Effector memory CD4-positive, alpha-beta T cell (primary cell): ENCODE results near the gene ELK3.

ENCODE experiments used
- DNase-seq, 3 donors: peaks; one replicate each; pipeline ENCODE4 v3.0.0-alpha.2; 2020
- H3K27ac ChIP-seq: 2 replicates; pipeline ENCODE4 v1.7.0; 2013; ENCODE audit warnings: mild to moderate bottlenecking, low read length, moderate library complexity; ENCODE audit not compliant: insufficient read depth, poor library complexity, severe bottlenecking
- H3K27me3 ChIP-seq: replicated peaks from 2 replicates; pipeline ENCODE4 v1.7.0; 2013; ENCODE audit warnings: mild to moderate bottlenecking, low read length; ENCODE audit not compliant: insufficient read depth, control insufficient read depth, poor library complexity, severe bottlenecking
- H3K36me3 ChIP-seq: 2 replicates; pipeline ENCODE4 v1.7.0; 2013; ENCODE audit warnings: mild to moderate bottlenecking, low read length, moderate library complexity; ENCODE audit not compliant: control insufficient read depth, insufficient read depth
- H3K4me1 ChIP-seq: 2 replicates; pipeline ENCODE4 v1.7.0; 2013; ENCODE audit warnings: low read length, mild to moderate bottlenecking; ENCODE audit not compliant: control insufficient read depth, insufficient read depth, poor library complexity, severe bottlenecking
- H3K4me3 ChIP-seq: 2 replicates; pipeline ENCODE4 v1.7.0; 2013; ENCODE audit warnings: low read length, low read depth, mild to moderate bottlenecking; ENCODE audit not compliant: insufficient read depth, poor library complexity, severe bottlenecking
- H3K9me3 ChIP-seq: 2 replicates; pipeline ENCODE4 v1.7.0; 2013; ENCODE audit warnings: mild to moderate bottlenecking, low read length, moderate library complexity; ENCODE audit not compliant: control insufficient read depth

The ELK3 gene

GRCh38 chr12:96208801-96209549 lies 14.8 kb downstream of the ELK3 start:
- DNase-seq: no peak
- peak overlapping the region; percentile 47 for H3K27ac ChIP-seq
- no peaks in the 10 kb centered on the region for H3K27me3 ChIP-seq
- no peaks in the 10 kb centered on the region for H3K36me3 ChIP-seq
- peak overlapping the region; percentile 3 for H3K4me3 ChIP-seq
- H3K9me3 ChIP-seq: no peaks in the 10 kb centered on the region
- peaks cover 89% of the 10 kb centered on the region for H3K4me1 ChIP-seq

- H3K27me3 ChIP-seq: no peaks in the 10 kb centered on the region
- peaks cover 87% of the 10 kb centered on the region for H3K4me1 ChIP-seq
- H3K36me3 ChIP-seq: no peaks in the 10 kb centered on the region
- peak in 1 of 3 donors; percentile 19 for DNase-seq
- H3K9me3 ChIP-seq: no peaks in the 10 kb centered on the region
- peak overlapping the region; percentile 33 for H3K4me3 ChIP-seq
- peak overlapping the region; percentile 64 for H3K27ac ChIP-seq
Observed at GRCh38 chr12:96210376-96211055, 16.3 kb downstream of the ELK3 start.

GRCh38 chr12:96211988-96212387 lies 17.8 kb downstream of the ELK3 start:
- peak overlapping the region; percentile 2 for H3K4me3 ChIP-seq
- H3K36me3 ChIP-seq: no peaks in the 10 kb centered on the region
- no peak for DNase-seq
- H3K27ac ChIP-seq: peak overlapping the region; percentile 64
- no peaks in the 10 kb centered on the region for H3K27me3 ChIP-seq
- peaks cover 75% of the 10 kb centered on the region for H3K4me1 ChIP-seq
- H3K9me3 ChIP-seq: no peaks in the 10 kb centered on the region

GRCh38 chr12:96212456-96213375 lies 18.5 kb downstream of the ELK3 start:
- Histone ChIP-seq H3K27ac (peak overlapping the region; percentile 64), H3K4me3 (peak overlapping the region; percentile 2), H3K27me3 (no peaks in the 10 kb centered on the region), H3K36me3 (no peaks in the 10 kb centered on the region), H3K9me3 (no peaks in the 10 kb centered on the region), H3K4me1 (peaks cover 69% of the 10 kb centered on the region)
- DNase-seq: no peak

- H3K9me3 ChIP-seq: no peaks in the 10 kb centered on the region
- no peaks in the 10 kb centered on the region for H3K27me3 ChIP-seq
- H3K4me3 ChIP-seq: no peak overlapping the region
- no peak for DNase-seq
- peaks cover 57% of the 10 kb centered on the region for H3K4me1 ChIP-seq
- H3K27ac ChIP-seq: peak overlapping the region; percentile 50
- peaks cover 4% of the 10 kb centered on the region for H3K36me3 ChIP-seq
Observed at GRCh38 chr12:96213869-96214268, 19.7 kb downstream of the ELK3 start.

- H3K4me3 ChIP-seq: no peak overlapping the region
- H3K27me3 ChIP-seq: no peaks in the 10 kb centered on the region
- DNase-seq: no peak
- peaks cover 5% of the 10 kb centered on the region for H3K36me3 ChIP-seq
- no peak overlapping the region for H3K27ac ChIP-seq
- no peaks in the 10 kb centered on the region for H3K9me3 ChIP-seq
- H3K4me1 ChIP-seq: peaks cover 38% of the 10 kb centered on the region
Observed at GRCh38 chr12:96215919-96216273, 21.7 kb downstream of the ELK3 start.

- H3K4me3 ChIP-seq: no peak overlapping the region
- H3K27ac ChIP-seq: no peak overlapping the region
Observed at GRCh38 chr12:96218989-96219678, 25.0 kb downstream of the ELK3 start.

GRCh38 chr12:96219700-96220206 lies 25.6 kb downstream of the ELK3 start:
- Histone ChIP-seq H3K27me3 (no peaks in the 10 kb centered on the region), H3K27ac (no peak overlapping the region), H3K4me3 (no peak overlapping the region), H3K36me3 (peaks cover 16% of the 10 kb centered on the region), H3K9me3 (no peaks in the 10 kb centered on the region), H3K4me1 (peaks cover 9% of the 10 kb centered on the region)
- no peak for DNase-seq

More at GRCh38 chr12:96218989-96219678, 25.0 kb downstream of the ELK3 start:
- no peak for DNase-seq
- H3K4me1 ChIP-seq: peaks cover 13% of the 10 kb centered on the region
- H3K36me3 ChIP-seq: peaks cover 13% of the 10 kb centered on the region
- no peaks in the 10 kb centered on the region for H3K27me3 ChIP-seq
- no peaks in the 10 kb centered on the region for H3K9me3 ChIP-seq

GRCh38 chr12:96220902-96221301 lies 26.7 kb downstream of the ELK3 start:
- Histone ChIP-seq H3K27me3 (no peaks in the 10 kb centered on the region), H3K4me3 (no peak overlapping the region), H3K36me3 (peaks cover 26% of the 10 kb centered on the region), H3K4me1 (peaks cover 5% of the 10 kb centered on the region), H3K27ac (no peak overlapping the region), H3K9me3 (no peaks in the 10 kb centered on the region)
- no peak for DNase-seq
